HCT116 (cell line): Measurements from ENCODE around the gene EEF2. TPM values are rescaled to one million over a fixed set of nuclear protein-coding genes. Genes with fewer than 3 reads are reported as not detected.

ENCODE experiments used
- ATAC-seq: fragments of 200-7000 bp; cut with Tn5 transposase; 2 replicates; pipeline ENCODE4 v1.9.1; 2020; ENCODE audit warnings: mild to moderate bottlenecking, moderate library complexity
- BruUV-seq: library from RNA; stranded (reverse); fragments of 400-500 nt; replicated peaks from 2 replicates; lab custom pipeline; 2021; lab: Mats Ljungman, UMichigan
- CTCF ChIA-PET: fragments of 300-600 bp; sonication (Branson Sonifier 250); formaldehyde crosslinking; loops from one replicate; lab custom pipeline; 2021; ENCODE audit warnings: antibody characterized with exemption; lab: Charles Lee
- POLR2A ChIA-PET: fragments of 300-600, 350-600 bp; sonication (Branson Sonifier 250); formaldehyde crosslinking; loops from one replicate; lab custom pipeline; 2021; ENCODE audit warnings: antibody characterized with exemption; lab: Charles Lee
- RAD21 ChIA-PET, 2 experiments: fragments of 300-600 bp; sonication (Branson Sonifier 250); formaldehyde crosslinking; loops; one replicate each; lab custom pipeline; 2023; ENCODE audit warnings: low total read pairs in 2 of 2; ENCODE audit not compliant: uncharacterized antibody in 2 of 2, unreplicated experiment in 2 of 2, low non-redundant PET in 1 of 2; lab: Charles Lee
- DNase-seq: peaks from one replicate; pipeline ENCODE4 v3.0.0-alpha.2; 2010; ENCODE audit warnings: low read depth, low spot score
- H2AFZ ChIP-seq: fragments of 200-600 bp; shearing (Covaris generic), sonication (generic); 2 replicates; pipeline ENCODE4 v1.6.1; 2017; ENCODE audit warnings: low read depth, mixed run types, mixed read lengths, antibody characterized with exemption, low read length; ENCODE audit not compliant: poor library complexity, severe bottlenecking
- H3K27ac ChIP-seq: 2 replicates; pipeline ENCODE4 v1.5.1; 2012; ENCODE audit warnings: low read depth, low read length
- H3K27me3 ChIP-seq: fragments of 200-600 bp; sonication (generic); 2 replicates; pipeline ENCODE4 v1.6.1; 2016; ENCODE audit warnings: mixed run types, low read length, mixed read lengths; ENCODE audit not compliant: insufficient read depth
- H3K36me3 ChIP-seq, 2 experiments: fragments of 200-500 bp in 1 of 2; fragments of 200-600 bp in 1 of 2; sonication (Bioruptor generic) in 1 of 2; sonication (generic) in 1 of 2; 2 replicates each; pipeline versions ENCODE4 v1.5.1 to v1.6.1; 2014 to 2016; ENCODE audit warnings: low read length in 2 of 2, inconsistent platforms in 1 of 2, mixed read lengths in 1 of 2, mixed run types in 1 of 2; ENCODE audit not compliant: insufficient read depth in 2 of 2, control insufficient read depth in 1 of 2
- H3K4me1 ChIP-seq, 2 experiments: fragments of 200-600 bp in 1 of 2; sonication (generic) in 1 of 2; 2 replicates each; pipeline versions ENCODE4 v1.5.1 to v1.6.1; 2012 to 2017; ENCODE audit warnings: low read length in 2 of 2, inconsistent platforms in 1 of 2, mild to moderate bottlenecking in 1 of 2, mixed read lengths in 1 of 2, mixed run types in 1 of 2, moderate library complexity in 1 of 2; ENCODE audit not compliant: insufficient read depth in 2 of 2, control insufficient read depth in 1 of 2
- H3K4me2 ChIP-seq: fragments of 200-600 bp; sonication (generic); 2 replicates; pipeline ENCODE4 v1.6.1; 2017; ENCODE audit warnings: mixed run types, low read length, mixed read lengths
- H3K4me3 ChIP-seq, 2 experiments: fragments of 200-600 bp in 1 of 2; sonication (generic) in 1 of 2; replicated peaks in 1 of 2; 2 replicates each; pipeline ENCODE4 v1.5.1; 2011 to 2016; ENCODE audit warnings: low read length in 2 of 2, control low read depth in 1 of 2, low read depth in 1 of 2, mild to moderate bottlenecking in 1 of 2, mixed read lengths in 1 of 2, mixed run types in 1 of 2
- H3K79me2 ChIP-seq: fragments of 200-600 bp; sonication (generic); 2 replicates; pipeline ENCODE4 v1.6.1; 2017; ENCODE audit warnings: mild to moderate bottlenecking, mixed run types, low read length, moderate library complexity, mixed read lengths; ENCODE audit not compliant: insufficient read depth
- H3K9ac ChIP-seq: fragments of 200-600 bp; sonication (generic); 2 replicates; pipeline ENCODE4 v1.6.1; 2016; ENCODE audit warnings: low read length, mixed read lengths
- H3K9me2 ChIP-seq: fragments of 200-600 bp; sonication (generic), shearing (Covaris generic); 2 replicates; pipeline ENCODE4 v1.6.1; 2017; ENCODE audit warnings: mixed run types, mild to moderate bottlenecking, moderate library complexity; ENCODE audit not compliant: insufficient read depth
- H3K9me3 ChIP-seq, 2 experiments: fragments of 200-500 bp in 1 of 2; fragments of 200-600 bp in 1 of 2; sonication (Bioruptor generic) in 1 of 2; sonication (generic) in 1 of 2; 2 replicates each; pipeline ENCODE4 v1.6.1; 2014 to 2017; ENCODE audit warnings: low read length in 2 of 2, mixed read lengths in 2 of 2, inconsistent platforms in 1 of 2, low read depth in 1 of 2, mild to moderate bottlenecking in 1 of 2, mixed run types in 1 of 2, moderate library complexity in 1 of 2; ENCODE audit not compliant: control insufficient read depth in 1 of 2, insufficient read depth in 1 of 2
- H4K20me1 ChIP-seq: fragments of 200-600 bp; sonication (generic), shearing (Covaris generic); 2 replicates; pipeline ENCODE4 v1.6.1; 2017; ENCODE audit warnings: mixed run types, mild to moderate bottlenecking, moderate library complexity; ENCODE audit not compliant: insufficient read depth
- CBX3 ChIP-seq: IDR thresholded peaks from 2 replicates; pipeline ENCODE4 v1.6.1; 2012; ENCODE audit warnings: low read depth
- CEBPB ChIP-seq: IDR thresholded peaks from 2 replicates; pipeline ENCODE4 v1.6.1; 2012; ENCODE audit warnings: low read depth
- JUND ChIP-seq: IDR thresholded peaks from 2 replicates; pipeline ENCODE4 v1.6.1; 2012
- POLR2A ChIP-seq: IDR thresholded peaks from 2 replicates; pipeline ENCODE4 v1.7.0; 2011; ENCODE audit warnings: borderline replicate concordance; ENCODE audit not compliant: insufficient read depth, insufficient read length; ENCODE audit errors: extremely low read depth
- RAD21 ChIP-seq: IDR thresholded peaks from 2 replicates; pipeline ENCODE4 v1.6.1; 2012; ENCODE audit warnings: low read depth, mild to moderate bottlenecking
- SIN3A ChIP-seq: IDR thresholded peaks from 2 replicates; pipeline ENCODE4 v1.6.1; 2012; ENCODE audit warnings: low read depth
- SP1 ChIP-seq: IDR thresholded peaks from 2 replicates; pipeline ENCODE4 v1.6.1; 2012; ENCODE audit warnings: low read depth
- YY1 ChIP-seq: IDR thresholded peaks from 2 replicates; pipeline ENCODE4 v1.6.1; 2011; ENCODE audit warnings: low read length, low read depth, moderate library complexity, mild to moderate bottlenecking; ENCODE audit not compliant: insufficient replicate concordance; ENCODE audit errors: extremely low read depth
- ZBTB33 ChIP-seq: IDR thresholded peaks from 2 replicates; pipeline ENCODE4 v1.6.1; 2011; ENCODE audit warnings: mild to moderate bottlenecking, low read length, moderate library complexity; ENCODE audit not compliant: insufficient replicate concordance; ENCODE audit errors: extremely low read depth
- intact Hi-C: fragments of 100-400 bp; cut with micrococcal nuclease; formaldehyde crosslinking; loops from 2 replicates; pipeline ENCODE4 v1.10.0; 2022
- total RNA-seq: library from RNA; stranded (reverse); gene quantifications from one replicate; pipeline ENCODE4 v1.2.1, GENCODE V29; 2021; ENCODE audit not compliant: unreplicated experiment
- TF ChIP-seq, protein P1 (sequence below), 3 experiments: fragments of 200-600 bp in 1 of 3; sonication (generic) in 1 of 3; IDR thresholded peaks in 2 of 3; conservative IDR thresholded peaks in 1 of 3; 2 replicates each; pipeline ENCODE4 v1.5.1; 2012 to 2017; ENCODE audit warnings: low read depth in 2 of 3, low read length in 2 of 3, antibody characterized with exemption in 1 of 3, borderline replicate concordance in 1 of 3, control low read depth in 1 of 3, mild to moderate bottlenecking in 1 of 3, mixed read lengths in 1 of 3, mixed run types in 1 of 3, moderate library complexity in 1 of 3; ENCODE audit not compliant: insufficient read depth in 1 of 3

The EEF2 gene
- total RNA-seq, 1 experiment from 2014 or later = 3,796 TPM

- Histone ChIP-seq H3K36me3 (peaks cover 5 to 21% of the 10 kb centered on the region in 2 experiments; a peak in 3 of 4 replicates), H4K20me1 (no peaks in the 10 kb centered on the region), H3K9me2 (no peaks in the 10 kb centered on the region), H3K27ac (no peak overlapping the region), H3K9ac (no peak overlapping the region), H3K4me2 (no peak overlapping the region), H2AFZ (no peak overlapping the region), H3K9me3 (no peaks in the 10 kb centered on the region), H3K4me1 (peaks cover 0 to 13% of the 10 kb centered on the region in 2 experiments; a peak in 2 of 4 replicates), H3K27me3 (no peaks in the 10 kb centered on the region), H3K79me2 (no peaks in the 10 kb centered on the region), H3K4me3 (no peak overlapping the region)
- DNase-seq (no peak), ATAC-seq (no peak)
- no TSS peak for BruUV-seq
- ChIA-PET POLR2A (no interaction called here), CTCF (no interaction called here), RAD21 (no interaction called here)
- intact Hi-C loops = no loop called here
- TF ChIP-seq POLR2A (no peak), YY1 (no peak), CBX3 (no peak), ZBTB33 (no peak), SP1 (no peak), JUND (no peak), CEBPB (no peak), SIN3A (no peak), RAD21 (no peak)
- TF ChIP-seq, protein P1, sequence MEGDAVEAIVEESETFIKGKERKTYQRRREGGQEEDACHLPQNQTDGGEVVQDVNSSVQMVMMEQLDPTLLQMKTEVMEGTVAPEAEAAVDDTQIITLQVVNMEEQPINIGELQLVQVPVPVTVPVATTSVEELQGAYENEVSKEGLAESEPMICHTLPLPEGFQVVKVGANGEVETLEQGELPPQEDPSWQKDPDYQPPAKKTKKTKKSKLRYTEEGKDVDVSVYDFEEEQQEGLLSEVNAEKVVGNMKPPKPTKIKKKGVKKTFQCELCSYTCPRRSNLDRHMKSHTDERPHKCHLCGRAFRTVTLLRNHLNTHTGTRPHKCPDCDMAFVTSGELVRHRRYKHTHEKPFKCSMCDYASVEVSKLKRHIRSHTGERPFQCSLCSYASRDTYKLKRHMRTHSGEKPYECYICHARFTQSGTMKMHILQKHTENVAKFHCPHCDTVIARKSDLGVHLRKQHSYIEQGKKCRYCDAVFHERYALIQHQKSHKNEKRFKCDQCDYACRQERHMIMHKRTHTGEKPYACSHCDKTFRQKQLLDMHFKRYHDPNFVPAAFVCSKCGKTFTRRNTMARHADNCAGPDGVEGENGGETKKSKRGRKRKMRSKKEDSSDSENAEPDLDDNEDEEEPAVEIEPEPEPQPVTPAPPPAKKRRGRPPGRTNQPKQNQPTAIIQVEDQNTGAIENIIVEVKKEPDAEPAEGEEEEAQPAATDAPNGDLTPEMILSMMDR (IDR thresholded peaks at IDR 0.05 in 2 of 3, conservative IDR thresholded peaks at IDR 0.05 in 1 of 3; ENCODE audit: borderline replicate concordance in 1 of 3, insufficient read depth in 1 of 3, low read depth in 2 of 3, low read length in 2 of 3) = no peak
Measured at GRCh38 chr19:3958836-3959765, 26.2 kb downstream of the EEF2 start.
